Fibroblast of peridontal ligament (primary cell): ENCODE measurements around the gene TMEM127.

Experiments used
- DNase-seq: peaks from one replicate; pipeline ENCODE4 v3.0.0-alpha.2; 2010; ENCODE audit errors: extremely low read depth

TMEM127 gene

GRCh38 chr2:96205888-96206287, 59.9 kb downstream of the TMEM127 start:
- peak; percentile 61 for DNase-seq

- DNase-seq = peak; percentile 58
Measured at GRCh38 chr2:96204836-96205624, 60.8 kb downstream of the TMEM127 start.

DNA sequence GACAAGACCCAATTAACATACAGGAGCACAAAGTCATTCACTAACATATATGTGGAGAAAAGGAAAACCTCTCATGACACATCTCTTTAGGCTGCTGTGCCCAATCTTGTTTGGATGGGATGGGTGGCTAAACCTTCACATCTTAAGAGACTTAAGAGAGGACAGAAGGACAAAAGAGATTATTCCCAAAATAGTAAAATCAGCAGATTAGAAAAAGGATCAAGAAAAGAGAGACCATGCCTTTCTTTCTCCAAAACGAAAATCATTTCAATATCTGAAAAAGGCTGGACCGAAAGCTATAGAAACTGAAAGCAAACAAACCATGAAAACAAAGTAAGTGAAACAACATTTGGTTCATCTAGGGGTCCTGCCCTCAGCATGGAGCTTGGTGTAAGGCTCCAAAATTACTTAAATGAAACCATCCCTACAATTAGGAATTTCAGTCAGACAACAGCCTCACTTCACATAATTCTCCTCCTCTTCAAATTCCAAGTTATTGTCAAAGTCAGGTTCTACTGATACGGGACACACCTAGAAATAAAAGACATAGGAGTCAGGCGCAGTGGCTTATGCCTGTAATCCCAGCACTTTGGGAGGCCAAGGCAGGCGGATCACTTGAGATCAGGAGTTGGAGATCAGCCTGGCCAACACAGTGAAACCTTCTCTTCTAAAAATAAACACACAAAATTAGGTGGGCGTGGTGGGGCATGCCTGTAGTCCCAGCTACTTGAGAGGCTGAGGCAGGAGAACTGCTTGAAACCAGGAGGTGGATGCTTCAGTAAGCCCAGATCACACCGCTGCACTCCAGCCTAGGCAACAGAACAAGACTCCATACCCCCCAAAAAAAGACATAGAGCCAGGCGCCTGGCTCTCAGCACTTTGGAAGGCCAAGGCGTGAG, 62.4 kb downstream of the TMEM127 start:
- peak; percentile 30 for DNase-seq

DNA sequence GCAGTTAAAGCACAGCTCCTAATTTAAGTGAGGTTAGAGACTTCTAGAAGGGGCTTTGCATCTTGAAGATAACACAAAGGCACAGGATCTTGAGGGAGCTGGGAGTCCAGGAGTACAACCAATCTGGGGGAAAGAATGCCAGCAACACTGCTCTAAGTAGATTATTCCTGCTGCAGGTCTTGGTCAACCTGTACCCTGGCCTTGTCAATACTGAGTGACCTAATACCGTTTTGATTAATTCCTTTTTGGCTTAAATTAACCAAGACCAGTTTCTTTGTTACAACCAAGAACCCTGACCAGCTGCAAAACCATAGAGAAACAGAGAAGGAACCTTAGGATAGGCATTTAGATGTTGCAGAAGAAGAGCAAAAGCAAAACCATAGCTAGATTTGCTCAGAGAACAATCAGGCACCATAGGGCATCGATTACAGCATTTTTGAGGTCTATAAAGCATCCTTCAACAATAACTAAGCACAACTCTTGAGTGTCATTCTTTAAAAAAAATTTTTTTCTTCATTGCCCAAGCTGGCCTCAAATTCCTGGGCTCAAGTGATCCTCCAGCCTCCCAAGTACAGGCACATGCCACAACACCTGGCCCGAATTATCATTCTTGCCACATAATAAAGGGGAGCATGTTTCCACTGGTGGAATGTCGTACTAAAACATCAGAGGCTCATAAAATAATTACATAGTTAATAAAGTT, 63.5 kb downstream of the TMEM127 start:
- DNase-seq = peak; percentile 84

DNA sequence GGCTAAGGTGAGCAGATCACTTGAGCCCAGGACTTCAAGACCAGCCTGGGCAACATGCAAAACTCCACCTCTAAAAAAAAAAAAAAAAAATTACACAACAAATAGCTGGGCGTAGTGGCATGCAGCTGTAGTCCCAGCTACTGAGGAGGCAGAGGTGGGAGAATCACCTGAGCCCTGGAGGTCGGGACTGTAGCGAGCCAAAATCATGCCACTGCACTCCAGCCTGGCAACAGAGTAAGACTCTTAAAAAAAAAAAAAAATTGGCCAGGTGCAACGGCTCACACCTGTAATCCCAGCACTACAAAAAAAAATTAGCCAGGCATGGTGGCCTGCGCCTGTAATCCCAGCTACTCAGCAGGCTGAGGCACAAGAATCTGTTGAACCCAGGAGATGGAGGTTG, 64.5 kb downstream of the TMEM127 start:
- DNase-seq = no peak

- DNase-seq = no peak
Measured at GRCh38 chr2:96198921-96199320, 66.9 kb downstream of the TMEM127 start.
